Cardiac fibroblast (primary cell): ENCODE measurements around the gene TSR2.

Experiments
- DNase-seq, 2 donors: peaks; one replicate each; pipeline versions ENCODE4 v3.0.0 to v3.0.0-alpha.2; 2010; ENCODE audit warnings: low read depth in 2 of 2
- H3K4me3 ChIP-seq, 2 donors: replicated peaks in 1 of 2; 1 replicate in 1 of 2; 2 replicates in 1 of 2; pipeline ENCODE4 v1.5.1; 2011; ENCODE audit warnings: low read depth in 2 of 2, low read length in 2 of 2, mild to moderate bottlenecking in 2 of 2, moderate library complexity in 1 of 2
- CTCF ChIP-seq: IDR thresholded peaks from one replicate; pipeline ENCODE4 v1.5.1; 2011; ENCODE audit warnings: low read depth, mild to moderate bottlenecking, low read length, inconsistent platforms

TSR2 gene

DNA sequence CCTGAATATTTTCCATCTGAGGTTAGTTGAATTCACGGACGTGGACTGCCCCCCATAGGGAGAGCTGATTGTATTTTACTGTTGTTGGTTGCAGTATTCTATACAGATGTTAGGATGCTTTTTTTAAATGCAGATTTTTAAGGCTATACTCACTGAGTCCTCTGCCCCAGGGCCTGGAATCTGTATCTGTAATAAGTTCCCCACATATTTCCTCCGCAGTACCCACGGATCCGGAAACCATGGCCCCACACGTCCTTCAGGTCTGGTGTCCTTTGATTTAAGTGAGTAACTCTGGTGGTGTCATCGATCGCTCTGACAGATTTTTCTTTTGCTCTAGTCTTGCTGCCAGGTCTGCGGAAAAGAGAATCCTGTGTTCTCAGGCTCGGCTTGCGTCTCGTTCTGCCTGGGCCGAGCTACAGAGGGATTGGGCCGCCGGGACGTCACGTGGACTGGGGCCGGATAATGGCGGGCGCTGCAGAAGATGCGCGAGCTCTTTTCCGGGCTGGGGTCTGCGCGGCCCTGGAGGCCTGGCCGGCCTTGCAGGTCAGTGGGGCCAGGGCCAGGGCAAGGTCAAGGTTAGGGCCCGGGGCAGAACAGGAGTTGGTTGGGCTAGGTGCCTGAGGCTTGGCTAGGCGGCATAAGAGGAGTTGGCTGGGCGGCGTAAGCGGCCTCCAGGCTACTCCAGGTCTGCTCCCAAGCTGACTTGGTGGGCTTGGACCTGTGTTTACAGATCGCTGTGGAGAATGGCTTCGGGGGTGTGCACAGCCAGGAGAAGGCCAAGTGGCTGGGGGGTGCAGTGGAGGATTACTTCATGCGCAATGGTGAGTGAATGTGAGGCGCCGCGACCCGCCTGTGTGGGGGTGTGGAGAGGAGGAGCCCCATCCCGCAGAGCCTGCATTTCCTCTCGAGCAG lies at the start of gene TSR2:
TSR2 (plus strand) TSS at position 445 of the 912 bp plus-strand sequence; CDS start at position 463, 18 bp downstream.
- peak; percentile 89 for DNase-seq
- no peak for TF ChIP-seq CTCF
- peak within 1 kb of the TSS; percentile 80 to 85 for H3K4me3 ChIP-seq

DNA sequence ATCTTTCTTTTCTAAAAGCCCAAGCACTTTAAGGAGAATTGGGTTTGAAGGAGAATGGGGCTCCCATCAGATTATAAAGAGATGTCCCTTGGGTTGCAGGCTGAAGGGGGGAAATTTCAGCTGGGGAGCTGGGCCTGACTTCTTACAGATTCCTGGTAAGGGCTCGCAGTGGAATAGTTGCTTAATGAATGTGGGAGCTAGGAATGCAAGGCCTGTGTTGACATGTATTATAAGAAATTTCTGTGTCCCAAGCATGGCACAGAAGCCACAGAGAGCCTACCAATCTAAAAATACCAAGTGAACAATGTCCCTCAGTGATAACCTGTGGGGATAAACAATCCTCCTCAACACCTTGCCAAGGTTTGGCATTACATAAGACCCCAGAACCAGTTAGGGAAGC lies 43.1 kb upstream of the TSR2 start:
- no peak for TF ChIP-seq CTCF
- no peak for DNase-seq
- H3K4me3 ChIP-seq = no peak overlapping the region

DNA sequence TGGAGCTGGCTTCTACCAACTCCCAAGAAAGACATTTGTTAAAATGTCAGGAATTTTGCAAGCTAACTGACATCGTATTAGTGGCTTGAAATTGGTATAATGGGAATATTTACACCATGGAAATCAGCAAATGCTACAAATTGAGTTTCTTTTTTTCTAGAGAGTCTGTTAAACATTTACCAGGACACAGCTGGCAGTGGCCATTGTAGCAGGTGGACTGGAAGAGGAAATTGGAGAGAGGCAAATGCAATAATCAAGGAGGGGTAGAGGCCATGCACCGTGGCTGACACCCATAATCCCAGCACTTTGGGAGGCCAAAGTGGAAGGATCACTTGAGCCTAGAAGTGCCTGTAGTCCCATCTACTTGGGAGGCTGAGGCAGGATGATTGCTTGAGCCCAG lies 32.9 kb upstream of the TSR2 start:
- H3K4me3 ChIP-seq = no peak overlapping the region
- TF ChIP-seq CTCF = no peak
- no peak for DNase-seq

- no peak for DNase-seq
- no peak for TF ChIP-seq CTCF
Observed at GRCh38 chrX:54411732-54412131, 28.5 kb upstream of the TSR2 start.

DNA sequence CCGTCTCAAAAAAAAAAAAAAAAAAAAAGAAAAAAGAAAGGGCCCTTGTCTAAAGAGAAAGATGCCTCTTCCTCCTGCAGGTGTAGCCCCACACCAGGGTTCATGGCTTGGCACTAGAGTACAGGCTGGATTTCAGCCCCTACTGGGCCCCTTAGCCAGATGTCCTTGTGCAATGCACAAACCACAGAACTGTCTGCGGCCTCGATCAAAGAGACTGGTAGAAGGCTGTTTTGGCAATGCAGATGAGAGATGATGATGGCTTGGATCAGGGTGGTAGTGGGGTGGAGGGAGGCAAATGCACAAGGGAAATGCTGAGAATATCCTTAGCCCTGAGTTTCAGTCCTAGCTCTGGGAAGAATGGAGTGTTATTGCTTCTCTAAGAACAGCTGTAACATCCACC lies 26.5 kb upstream of the TSR2 start:
- peak; percentile 4 to 33 for DNase-seq
- H3K4me3 ChIP-seq = no peak overlapping the region
- no peak for TF ChIP-seq CTCF

More at GRCh38 chrX:54411732-54412131, 28.5 kb upstream of the TSR2 start:
- no peak overlapping the region for H3K4me3 ChIP-seq

DNA sequence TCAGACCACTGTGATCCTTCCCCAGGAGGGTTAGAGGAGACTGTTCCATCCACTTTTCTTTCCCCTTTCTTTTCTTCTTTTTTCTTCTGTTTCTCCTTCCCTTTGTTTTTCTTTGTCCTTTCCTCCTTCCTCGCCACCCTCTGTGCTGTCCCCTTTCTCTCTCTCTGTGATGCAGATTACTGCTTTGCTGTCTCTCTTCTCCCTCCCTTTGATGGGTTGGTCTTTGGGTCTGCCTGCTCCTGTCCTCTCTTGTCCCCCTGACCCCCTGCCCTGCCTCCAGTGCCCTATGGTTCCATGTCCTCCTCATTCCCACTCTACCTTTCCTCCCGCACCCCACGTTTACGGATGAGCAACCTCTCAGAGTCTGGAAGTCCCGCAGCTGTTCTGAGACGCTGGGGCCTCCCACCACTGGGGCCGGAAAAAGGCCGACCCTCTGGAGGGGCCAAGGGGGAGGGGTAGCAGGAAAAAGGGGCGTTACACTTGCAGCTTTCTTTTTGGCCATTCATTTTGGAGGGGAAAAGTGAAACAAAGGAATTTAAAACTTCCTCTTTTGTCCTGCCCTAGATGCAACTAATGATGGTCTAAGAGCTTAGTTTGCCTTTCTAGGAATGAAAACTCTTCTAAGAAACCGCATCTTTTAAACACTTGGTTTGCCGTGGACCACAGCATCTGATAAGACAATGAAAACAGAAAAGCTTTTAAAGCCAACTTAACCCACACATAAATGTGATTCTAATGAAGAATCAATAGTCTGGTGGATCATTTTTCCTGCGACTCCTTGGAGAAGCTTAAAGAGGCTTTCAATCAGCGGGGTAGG lies 24.5 kb upstream of the TSR2 start:
- no peak for TF ChIP-seq CTCF
- H3K4me3 ChIP-seq = no peak overlapping the region
- no peak for DNase-seq
